Memory B cell (primary cell): ENCODE data around the gene NEK8.

Source experiments
- ATAC-seq: fragments of 150-1000 bp; cut with Tn5 transposase; 2 replicates; pipeline ENCODE4 v1.10.0; 2021; ENCODE audit warnings: low read depth, mild to moderate bottlenecking, moderate library complexity
- DNase-seq, 2 donors: peaks; one replicate each; pipeline ENCODE4 v3.0.0; 2022; ENCODE audit warnings: low spot score in 2 of 2
- H3K27ac Mint-ChIP-seq: one replicate; pipeline ENCODE4 v1.8.0; 2022; ENCODE audit warnings: mild to moderate bottlenecking, moderate library complexity, mixed read lengths
- H3K27me3 Mint-ChIP-seq: one replicate; pipeline ENCODE4 v1.8.0; 2022; ENCODE audit warnings: mixed read lengths
- H3K36me3 Mint-ChIP-seq: one replicate; pipeline ENCODE4 v1.8.0; 2022; ENCODE audit warnings: mild to moderate bottlenecking, mixed read lengths
- H3K4me1 Mint-ChIP-seq: one replicate; pipeline ENCODE4 v1.8.0; 2022; ENCODE audit warnings: mixed read lengths
- H3K4me3 Mint-ChIP-seq: one replicate; pipeline ENCODE4 v1.8.0; 2022; ENCODE audit warnings: mild to moderate bottlenecking, moderate library complexity, mixed read lengths
- H3K9me3 Mint-ChIP-seq: one replicate; pipeline ENCODE4 v1.8.0; 2022; ENCODE audit warnings: mixed read lengths

NEK8 gene

DNA sequence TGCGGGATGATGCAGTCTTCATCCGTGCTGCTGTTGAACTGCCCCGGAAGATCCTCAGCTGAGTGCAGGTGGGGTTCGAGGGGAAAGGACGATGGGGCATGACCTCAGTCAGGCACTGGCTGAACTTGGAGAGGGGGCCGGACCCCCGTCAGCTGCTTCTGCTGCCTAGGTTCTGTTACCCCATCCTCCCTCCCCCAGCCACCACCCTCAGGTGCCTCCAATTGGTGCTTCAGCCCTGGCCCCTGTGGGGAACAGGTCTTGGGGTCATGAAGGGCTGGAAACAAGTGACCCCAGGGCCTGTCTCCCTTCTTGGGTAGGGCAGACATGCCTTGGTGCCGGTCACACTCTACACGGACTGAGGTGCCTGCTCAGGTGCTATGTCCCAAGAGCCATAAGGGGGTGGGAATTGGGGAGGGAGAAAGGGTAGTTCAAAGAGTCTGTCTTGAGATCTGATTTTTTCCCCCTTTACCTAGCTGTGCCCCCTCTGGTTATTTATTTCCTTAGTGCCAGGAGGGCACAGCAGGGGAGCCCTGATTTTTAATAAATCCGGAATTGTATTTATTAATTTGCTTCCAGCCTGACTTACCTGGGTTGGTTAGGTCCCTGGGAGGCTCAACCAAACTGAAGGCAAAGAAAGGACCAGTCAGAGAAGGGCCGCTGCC, 21.1 kb downstream of the NEK8 start:
- no peaks in the 10 kb centered on the region for H3K9me3 Mint-ChIP-seq
- H3K4me3 Mint-ChIP-seq: no peak overlapping the region
- H3K27ac Mint-ChIP-seq: peak overlapping the region; percentile 62

DNA sequence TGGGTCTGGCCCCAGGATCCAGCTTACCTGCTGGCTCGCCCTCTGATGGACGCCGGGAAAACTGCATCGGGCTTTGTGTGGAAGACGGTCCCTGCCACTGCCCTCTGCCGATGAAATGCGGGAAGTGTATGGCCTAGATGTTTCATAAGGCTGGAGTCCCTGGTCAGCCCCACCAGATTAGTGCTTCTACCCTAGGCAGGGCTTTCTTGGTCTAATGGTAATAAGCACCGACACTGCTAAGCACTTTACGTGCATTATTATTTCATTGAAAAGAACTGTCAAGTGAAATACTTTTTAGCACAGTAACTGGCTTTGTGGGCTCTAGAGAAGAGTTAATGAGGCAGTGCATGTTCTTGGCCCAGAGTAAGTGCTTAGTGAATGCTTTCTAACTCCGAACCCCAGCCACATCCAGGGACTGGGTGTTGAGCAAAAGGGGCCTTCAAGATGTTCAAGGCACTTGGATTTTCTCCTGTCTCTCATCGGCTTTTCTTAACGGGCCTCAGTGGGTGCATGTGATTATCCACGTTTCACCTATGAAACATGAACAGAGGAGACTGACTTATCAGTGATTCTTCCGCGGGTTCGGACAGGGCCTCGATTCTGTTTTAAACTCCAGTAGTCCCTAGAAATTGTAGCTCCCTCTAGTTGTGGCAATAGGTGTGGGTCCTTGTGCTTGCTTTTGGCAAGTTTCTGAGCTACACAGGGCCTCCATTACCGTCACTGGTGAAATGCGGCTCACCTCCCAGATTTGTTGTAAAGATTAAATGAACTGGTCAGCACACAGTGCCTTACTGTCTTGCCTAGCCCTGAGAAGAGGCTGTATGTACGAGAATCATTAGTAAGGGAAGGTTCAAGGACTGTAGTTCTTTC, 21.8 kb downstream of the NEK8 start:
- no peaks in the 10 kb centered on the region for H3K9me3 Mint-ChIP-seq
- H3K4me3 Mint-ChIP-seq: no peak overlapping the region
- ATAC-seq (peak; percentile 72), DNase-seq (peak; percentile 92 to 93)
- peak overlapping the region; percentile 62 for H3K27ac Mint-ChIP-seq
- no peaks in the 10 kb centered on the region for H3K27me3 Mint-ChIP-seq
- H3K36me3 Mint-ChIP-seq: peaks cover 7% of the 10 kb centered on the region
- peaks cover 22% of the 10 kb centered on the region for H3K4me1 Mint-ChIP-seq

More for the DNA sequence above, 21.1 kb downstream of the NEK8 start:
- ATAC-seq (no peak), DNase-seq (no peak)
- Mint-ChIP-seq H3K4me1 (peaks cover 23% of the 10 kb centered on the region), H3K36me3 (peaks cover 7% of the 10 kb centered on the region), H3K27me3 (no peaks in the 10 kb centered on the region)

DNA sequence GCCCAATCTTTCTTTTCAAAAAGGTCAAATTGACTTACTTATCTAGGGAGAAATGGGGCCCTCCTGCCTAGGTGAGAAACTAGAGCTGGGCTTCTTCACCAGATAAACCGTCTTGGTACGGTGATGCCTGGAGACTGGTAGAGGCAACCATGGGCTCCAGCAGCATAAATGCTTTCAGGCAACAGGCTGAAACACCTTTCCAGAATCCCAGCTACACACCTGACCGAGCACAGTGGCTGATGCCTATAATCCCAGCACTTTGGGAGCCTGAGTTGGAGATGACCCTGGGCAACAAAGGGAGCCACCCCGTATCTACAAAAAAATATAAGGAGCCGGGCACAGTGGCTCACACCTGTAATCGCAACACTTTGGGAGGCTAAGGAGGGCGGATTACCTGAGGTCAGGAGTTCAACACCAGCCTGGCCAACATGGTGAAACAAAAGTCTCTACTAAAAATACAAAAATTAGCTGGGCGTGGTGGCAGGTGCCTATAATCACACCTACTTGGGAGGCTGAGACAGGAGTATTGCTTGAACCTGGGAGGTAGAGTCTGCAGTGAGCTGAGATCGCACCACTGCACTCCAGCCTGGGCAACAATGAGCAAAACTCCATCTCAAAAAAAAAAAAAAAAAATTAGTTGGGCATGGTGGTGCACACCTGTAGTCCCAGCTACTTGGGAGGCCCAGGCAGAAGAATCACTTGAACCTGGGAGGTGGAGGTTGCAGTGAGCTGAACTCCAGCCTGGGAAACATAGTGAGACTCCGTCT, 23.2 kb downstream of the NEK8 start:
- H3K27ac Mint-ChIP-seq: no peak overlapping the region
- H3K9me3 Mint-ChIP-seq: no peaks in the 10 kb centered on the region
- peaks cover 11% of the 10 kb centered on the region for H3K36me3 Mint-ChIP-seq
- DNase-seq (no peak), ATAC-seq (no peak)
- peaks cover 9% of the 10 kb centered on the region for H3K4me1 Mint-ChIP-seq
- no peaks in the 10 kb centered on the region for H3K27me3 Mint-ChIP-seq
- H3K4me3 Mint-ChIP-seq: no peak overlapping the region

DNA sequence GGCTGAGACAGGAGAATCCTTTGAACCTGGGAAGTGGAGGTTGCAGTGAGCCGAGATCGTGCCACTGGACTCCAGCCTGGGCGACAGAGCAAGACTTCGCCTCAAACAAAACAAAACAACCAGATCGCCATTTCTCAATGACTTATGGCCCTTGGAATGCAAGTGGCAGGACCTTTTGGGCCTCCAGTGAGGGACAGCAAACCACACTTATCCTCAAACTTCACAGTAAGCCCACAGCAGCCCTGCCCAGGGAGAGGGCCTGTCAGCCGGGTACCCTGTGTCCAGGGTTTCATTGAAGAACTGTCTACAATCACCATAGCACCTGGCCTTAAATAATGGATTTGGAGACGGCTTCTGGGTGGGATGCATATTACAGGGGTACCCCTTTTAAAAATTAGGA, 26.9 kb downstream of the NEK8 start:
- Mint-ChIP-seq H3K36me3 (peaks cover 14% of the 10 kb centered on the region), H3K4me3 (no peak overlapping the region), H3K27me3 (no peaks in the 10 kb centered on the region), H3K9me3 (no peaks in the 10 kb centered on the region), H3K4me1 (no peaks in the 10 kb centered on the region), H3K27ac (peak overlapping the region; percentile 68)
- ATAC-seq (no peak), DNase-seq (no peak)

DNA sequence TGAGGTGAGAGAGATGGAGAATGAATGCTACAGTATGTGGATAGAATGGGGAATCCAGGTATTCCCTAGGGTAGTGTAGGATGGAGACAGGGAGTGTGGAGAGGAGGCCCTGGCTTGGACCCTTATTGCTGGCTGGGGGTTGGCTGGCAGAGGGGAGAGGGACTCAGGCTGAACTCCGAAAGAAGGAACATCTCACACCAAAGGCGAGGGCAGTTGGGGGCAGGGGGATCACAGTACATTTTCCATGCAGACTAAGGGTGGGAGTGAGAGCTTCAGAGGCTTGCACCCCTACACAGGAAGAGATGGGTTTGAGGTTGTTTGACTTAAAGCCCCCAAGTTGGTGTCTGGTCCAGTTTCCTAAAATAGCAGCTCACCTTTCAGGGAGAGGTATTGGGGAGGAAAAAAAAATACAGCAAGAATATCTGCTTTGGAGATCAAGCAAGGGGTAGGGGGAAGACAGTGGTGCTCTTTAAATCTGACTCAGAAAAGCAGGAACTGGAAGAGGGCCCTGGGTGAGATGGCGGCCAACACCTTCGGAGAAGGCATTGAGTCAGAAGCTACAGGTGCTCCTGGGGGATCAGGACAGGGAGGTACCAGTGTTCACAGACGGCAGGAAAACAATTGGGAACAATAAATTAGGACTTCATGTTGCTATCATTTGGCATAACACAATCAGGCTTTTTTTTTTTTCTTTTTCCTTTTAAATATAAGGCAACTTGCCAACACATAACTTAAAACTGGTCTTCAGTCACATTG, 27.6 kb downstream of the NEK8 start:
- peaks cover 1% of the 10 kb centered on the region for H3K4me1 Mint-ChIP-seq
- DNase-seq: no peak
- no peak for ATAC-seq
- H3K9me3 Mint-ChIP-seq: no peaks in the 10 kb centered on the region
- H3K36me3 Mint-ChIP-seq: peaks cover 14% of the 10 kb centered on the region
- H3K27me3 Mint-ChIP-seq: no peaks in the 10 kb centered on the region
- H3K27ac Mint-ChIP-seq: peak overlapping the region; percentile 68
- no peak overlapping the region for H3K4me3 Mint-ChIP-seq

DNA sequence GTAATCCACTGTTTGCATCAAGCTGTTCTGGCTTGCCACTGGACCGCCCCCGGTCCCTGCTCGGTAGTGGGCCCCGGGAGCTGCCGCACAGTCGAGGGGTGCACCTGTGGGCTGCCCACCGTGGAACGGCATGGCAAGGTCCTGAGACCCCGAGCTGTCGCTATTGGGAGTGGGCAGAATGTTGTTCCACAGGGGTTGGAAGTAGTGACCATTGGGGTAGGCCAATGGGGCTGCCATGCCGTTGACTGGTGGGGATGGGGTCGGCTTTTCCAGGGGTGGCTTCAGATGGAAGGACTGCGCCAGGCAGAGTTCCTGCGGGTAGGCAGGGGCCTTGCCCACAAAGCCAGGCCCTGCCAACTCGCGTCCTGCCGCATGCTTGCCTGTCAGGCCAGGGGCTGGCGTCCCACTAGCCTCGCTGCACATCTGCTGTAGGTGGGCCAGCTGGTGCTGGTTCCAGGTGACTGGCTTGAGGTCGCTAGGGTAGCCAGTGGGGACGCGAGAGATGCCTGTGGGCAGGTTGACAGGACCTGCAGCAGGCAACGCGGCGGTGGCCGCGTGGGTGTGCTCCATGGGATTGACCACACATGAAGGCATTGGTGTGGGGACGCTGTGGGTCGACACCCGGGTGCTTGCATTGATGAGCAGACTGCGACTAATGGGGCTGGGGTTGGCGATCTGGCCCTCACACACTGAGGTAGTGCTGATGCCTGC, 30.0 kb downstream of the NEK8 start:
- ATAC-seq (no peak), DNase-seq (no peak)
- no peaks in the 10 kb centered on the region for H3K9me3 Mint-ChIP-seq
- H3K27ac Mint-ChIP-seq: no peak overlapping the region
- H3K27me3 Mint-ChIP-seq: no peaks in the 10 kb centered on the region
- H3K4me1 Mint-ChIP-seq: peaks cover 3% of the 10 kb centered on the region
- no peak overlapping the region for H3K4me3 Mint-ChIP-seq
- H3K36me3 Mint-ChIP-seq: peaks cover 14% of the 10 kb centered on the region

DNA sequence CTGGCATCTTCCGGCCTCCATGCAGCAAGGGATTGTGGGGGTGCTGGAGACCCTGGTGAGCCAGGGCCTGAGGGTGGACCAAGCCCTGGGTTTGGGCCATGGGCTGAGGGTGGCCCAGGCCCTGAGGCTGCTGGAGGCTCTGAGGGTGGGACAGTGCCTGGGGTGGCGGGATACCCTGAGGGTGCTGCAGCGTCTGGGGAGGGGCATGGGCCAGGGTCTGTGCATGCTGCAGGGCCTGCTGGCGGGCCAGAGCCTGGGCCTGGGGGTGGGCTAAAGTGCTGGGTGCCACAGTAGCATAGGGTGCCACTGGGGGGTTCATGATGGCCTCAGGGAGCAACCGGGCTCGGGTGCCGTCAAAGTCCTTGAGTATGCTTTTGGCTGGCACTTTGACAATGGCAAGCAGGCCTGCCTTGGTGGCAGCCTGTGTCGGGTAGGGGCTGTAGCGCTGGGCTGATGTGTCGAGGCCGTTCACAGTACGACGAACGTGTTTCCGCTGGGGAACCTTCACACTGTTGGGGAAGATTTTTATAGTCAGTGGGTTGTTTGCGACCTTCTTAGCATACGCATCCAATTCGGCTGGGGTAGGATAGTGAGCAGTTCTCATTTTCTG, 30.8 kb downstream of the NEK8 start:
- H3K4me3 Mint-ChIP-seq: no peak overlapping the region
- H3K27ac Mint-ChIP-seq: peak overlapping the region; percentile 68
- H3K4me1 Mint-ChIP-seq: peaks cover 5% of the 10 kb centered on the region
- DNase-seq: no peak
- peaks cover 16% of the 10 kb centered on the region for H3K36me3 Mint-ChIP-seq
- no peaks in the 10 kb centered on the region for H3K9me3 Mint-ChIP-seq
- no peak for ATAC-seq
- H3K27me3 Mint-ChIP-seq: no peaks in the 10 kb centered on the region

DNA sequence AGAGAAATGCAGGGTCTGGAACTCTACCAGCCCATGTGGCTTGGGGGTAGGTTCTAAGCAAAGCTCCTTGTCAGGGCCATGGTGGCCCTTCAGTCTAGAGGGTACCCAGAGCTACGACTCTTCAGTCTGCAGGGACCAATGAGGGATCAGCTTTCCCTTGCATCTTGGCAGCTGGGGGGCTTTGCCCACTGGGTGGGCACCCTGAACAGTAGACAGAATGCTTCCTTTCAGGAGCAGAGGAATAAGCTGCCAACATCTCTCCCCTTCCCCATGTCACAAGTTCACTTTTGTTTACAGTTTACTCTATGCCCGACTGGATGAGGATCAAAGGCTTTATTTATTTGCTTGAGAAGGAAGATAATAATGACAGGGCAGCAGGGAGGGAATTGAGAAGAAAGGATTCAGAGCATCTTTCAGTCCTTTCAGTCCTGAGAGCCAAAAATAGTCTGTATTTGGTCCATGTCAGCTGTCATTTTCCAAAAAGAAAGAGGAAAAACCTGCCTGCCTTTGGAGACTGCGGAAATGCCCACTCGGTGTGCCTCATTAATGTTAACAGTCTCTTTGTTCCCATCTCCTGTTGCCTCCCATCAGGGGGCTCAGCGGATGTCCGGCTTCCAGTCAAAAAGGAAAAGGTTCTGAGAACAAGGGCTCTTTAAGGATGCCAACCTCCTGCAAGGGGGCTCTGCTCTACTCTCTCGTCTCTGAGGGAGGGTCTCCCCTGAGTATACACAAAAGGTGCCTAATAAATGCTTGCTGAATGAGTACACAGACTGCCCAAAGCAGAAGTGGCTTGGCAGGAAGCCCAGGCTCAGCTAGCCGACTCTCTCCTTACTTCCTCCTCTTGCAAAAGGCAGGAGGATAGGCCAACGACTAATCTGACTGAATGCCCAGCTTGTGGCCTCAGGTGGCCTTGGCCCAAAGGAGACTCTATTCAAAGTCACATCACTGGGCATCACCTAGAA, 32.3 kb downstream of the NEK8 start:
- H3K4me1 Mint-ChIP-seq: peaks cover 5% of the 10 kb centered on the region
- no peak overlapping the region for H3K4me3 Mint-ChIP-seq
- DNase-seq (no peak), ATAC-seq (peak; percentile 29)
- H3K27ac Mint-ChIP-seq: peak overlapping the region; percentile 36
- no peaks in the 10 kb centered on the region for H3K9me3 Mint-ChIP-seq
- no peaks in the 10 kb centered on the region for H3K27me3 Mint-ChIP-seq
- H3K36me3 Mint-ChIP-seq: peaks cover 20% of the 10 kb centered on the region

DNA sequence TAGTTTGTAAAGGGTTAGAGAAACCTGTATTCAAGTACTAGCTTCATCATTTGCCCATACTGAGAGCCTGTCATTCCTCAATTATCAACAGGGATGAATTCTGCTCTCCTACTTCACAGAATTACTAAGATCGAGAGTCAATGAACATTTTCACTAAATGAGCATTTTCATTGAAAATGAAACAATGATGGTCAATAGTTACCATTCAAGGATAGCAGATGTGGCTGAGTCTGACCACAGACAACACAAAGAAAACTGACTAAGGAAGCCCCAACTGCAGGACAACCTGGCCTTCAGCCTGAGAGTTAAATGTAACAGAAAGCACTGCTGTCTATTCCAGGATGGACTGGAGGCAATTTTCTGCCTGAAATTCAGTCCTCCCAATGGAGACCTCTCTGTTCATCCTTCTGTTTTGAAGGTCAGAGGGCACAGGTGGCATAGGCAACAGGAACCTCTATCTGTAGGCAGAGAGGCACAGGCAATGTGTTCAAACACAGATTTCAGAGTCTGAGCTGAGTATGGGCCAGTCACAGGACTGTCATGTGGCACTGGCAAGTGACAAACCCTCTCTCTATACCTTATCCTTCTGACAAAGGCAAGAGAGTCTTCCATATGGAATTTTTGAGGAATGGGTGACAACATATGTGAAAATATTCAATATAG, 34.7 kb downstream of the NEK8 start:
- ATAC-seq (peak; percentile 19), DNase-seq (no peak)
- H3K4me1 Mint-ChIP-seq: peaks cover 5% of the 10 kb centered on the region
- no peaks in the 10 kb centered on the region for H3K9me3 Mint-ChIP-seq
- H3K27me3 Mint-ChIP-seq: no peaks in the 10 kb centered on the region
- H3K36me3 Mint-ChIP-seq: peaks cover 10% of the 10 kb centered on the region
- no peak overlapping the region for H3K4me3 Mint-ChIP-seq
- H3K27ac Mint-ChIP-seq: no peak overlapping the region

DNA sequence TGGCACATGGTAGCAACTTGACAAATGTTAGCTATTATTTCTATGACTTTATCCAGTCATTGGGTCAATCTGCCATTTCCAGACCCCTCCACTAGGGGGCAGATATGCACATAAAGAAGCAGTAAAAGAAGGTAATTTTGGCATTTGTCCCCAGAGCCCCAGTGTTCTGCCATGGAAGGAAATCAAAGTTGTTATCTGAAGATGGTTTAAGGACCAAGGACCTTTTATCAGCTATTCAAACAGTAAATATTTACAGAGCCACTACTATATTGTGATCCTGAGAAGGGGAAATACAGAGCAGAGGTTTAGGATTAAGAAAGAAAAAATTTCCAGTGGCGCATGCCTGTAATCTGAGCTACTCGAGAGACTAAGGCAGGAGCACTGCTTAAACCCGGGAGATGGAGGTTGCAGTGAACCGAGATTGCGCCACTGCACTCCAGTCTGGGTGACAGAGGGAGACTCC, 35.2 kb downstream of the NEK8 start:
- peak; percentile 76 to 82 for DNase-seq
- ATAC-seq: peak; percentile 84
- H3K4me3 Mint-ChIP-seq: no peak overlapping the region
- H3K27me3 Mint-ChIP-seq: no peaks in the 10 kb centered on the region
- H3K36me3 Mint-ChIP-seq: peaks cover 8% of the 10 kb centered on the region
- H3K27ac Mint-ChIP-seq: no peak overlapping the region
- peaks cover 5% of the 10 kb centered on the region for H3K4me1 Mint-ChIP-seq
- no peaks in the 10 kb centered on the region for H3K9me3 Mint-ChIP-seq

DNA sequence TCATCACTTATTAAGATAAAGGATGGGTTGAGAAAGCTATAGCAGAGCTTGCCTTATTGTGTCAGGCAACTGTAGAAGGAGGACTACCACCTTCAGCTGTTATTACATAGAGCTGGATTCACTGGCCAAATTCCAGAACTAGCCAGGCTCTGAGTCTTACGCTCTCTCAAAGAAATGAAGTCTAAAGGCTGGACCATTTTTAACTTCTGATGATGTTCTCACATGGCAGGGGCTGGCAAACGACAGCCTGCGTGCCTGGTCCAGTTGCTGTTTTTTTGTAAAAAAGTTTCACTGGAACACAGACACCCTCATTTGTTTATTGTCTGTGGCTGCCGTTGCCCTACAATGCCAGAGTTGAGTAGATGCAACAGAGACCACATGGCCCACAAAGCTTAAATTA, 36.5 kb downstream of the NEK8 start:
- Mint-ChIP-seq H3K27ac (peak overlapping the region; percentile 77), H3K4me3 (no peak overlapping the region), H3K27me3 (no peaks in the 10 kb centered on the region), H3K36me3 (peaks cover 10% of the 10 kb centered on the region), H3K4me1 (peaks cover 7% of the 10 kb centered on the region), H3K9me3 (no peaks in the 10 kb centered on the region)
- no peak for DNase-seq
- no peak for ATAC-seq
